PC-3 (cell line): ENCODE results near the gene CRELD1. TPM values are rescaled to one million over a fixed set of nuclear protein-coding genes. Genes with fewer than 3 reads are reported as not detected.

Experiments
- ATAC-seq: fragments of 200-7000 bp; cut with Tn5 transposase; 2 replicates; pipeline ENCODE4 v1.9.1; 2020; ENCODE audit warnings: mild to moderate bottlenecking, moderate library complexity
- BruUV-seq: library from RNA; stranded (reverse); fragments of 400-500 nt; replicated peaks from 2 replicates; lab custom pipeline; 2021; lab: Mats Ljungman, UMichigan
- CTCF ChIA-PET: fragments of 300-600 bp; sonication (Branson Sonifier 250); formaldehyde crosslinking; loops from one replicate; lab custom pipeline; 2022; ENCODE audit warnings: antibody characterized with exemption; lab: Charles Lee
- POLR2A ChIA-PET: fragments of 300-600 bp; sonication (Branson Sonifier 250); formaldehyde crosslinking; loops from one replicate; lab custom pipeline; 2022; ENCODE audit warnings: antibody characterized with exemption; ENCODE audit not compliant: unreplicated experiment; lab: Charles Lee
- DNase-seq: peaks from one replicate; pipeline ENCODE4 v3.0.0-alpha.2; 2015
- H2AFZ ChIP-seq: fragments of 300-600 bp; sonication (generic); 2 replicates; pipeline ENCODE4 v1.6.0; 2016; ENCODE audit warnings: antibody characterized with exemption, low read length
- H3F3A ChIP-seq: fragments of 300-600 bp; sonication (generic); one replicate; pipeline ENCODE4 v1.6.0; 2017; ENCODE audit warnings: antibody characterized with exemption, low read length, control low read depth, mild to moderate bottlenecking; ENCODE audit not compliant: unreplicated experiment
- H3K27ac ChIP-seq: fragments of 300-600 bp; sonication (generic); 2 replicates; pipeline ENCODE4 v1.5.1; 2016; ENCODE audit warnings: mild to moderate bottlenecking, low read length
- H3K27me3 ChIP-seq: fragments of 300-600 bp; sonication (generic); 2 replicates; pipeline ENCODE4 v1.6.1; 2016; ENCODE audit warnings: low read length, mixed read lengths
- H3K36me3 ChIP-seq: fragments of 300-600 bp; sonication (generic); 2 replicates; pipeline ENCODE4 v1.6.1; 2016; ENCODE audit warnings: low read depth, mixed run types, low read length, mixed read lengths
- H3K4me1 ChIP-seq: fragments of 300-600 bp; sonication (generic); 2 replicates; pipeline ENCODE4 v1.5.1; 2016; ENCODE audit warnings: low read length; ENCODE audit not compliant: insufficient read depth
- H3K4me2 ChIP-seq: fragments of 300-600 bp; sonication (generic); 2 replicates; pipeline ENCODE4 v1.6.0; 2016; ENCODE audit warnings: low read length
- H3K4me3 ChIP-seq: fragments of 300-600 bp; sonication (generic); 2 replicates; pipeline ENCODE4 v1.5.1; 2016; ENCODE audit warnings: mild to moderate bottlenecking, low read length, mixed read lengths
- H3K79me2 ChIP-seq: fragments of 300-600 bp; sonication (generic); 2 replicates; pipeline ENCODE4 v1.6.1; 2017; ENCODE audit warnings: low read length, mixed read lengths
- H3K9ac ChIP-seq: fragments of 300-600 bp; sonication (generic); 2 replicates; pipeline ENCODE4 v1.6.0; 2016; ENCODE audit warnings: mild to moderate bottlenecking, low read length
- H3K9me2 ChIP-seq: fragments of 300-600 bp; sonication (generic); replicated peaks from 2 replicates; pipeline ENCODE4 v1.6.1; 2016; ENCODE audit warnings: mixed run types, low read length, mixed read lengths
- H3K9me3 ChIP-seq: fragments of 300-600 bp; sonication (generic); 2 replicates; pipeline ENCODE4 v1.6.1; 2016; ENCODE audit warnings: low read length, mixed read lengths
- H4K20me1 ChIP-seq: fragments of 300-600 bp; sonication (generic); 2 replicates; pipeline ENCODE4 v1.6.1; 2016; ENCODE audit warnings: low read length, mixed read lengths
- EZH2 ChIP-seq: fragments of 300-600 bp; sonication (generic); IDR thresholded peaks from one replicate; pipeline ENCODE4 v1.6.1; 2017; ENCODE audit warnings: antibody characterized with exemption, mild to moderate bottlenecking, low read length; ENCODE audit not compliant: unreplicated experiment
- EZH2phosphoT487 ChIP-seq: fragments of 300-600 bp; sonication (generic); IDR thresholded peaks from 2 replicates; pipeline ENCODE4 v1.6.1; 2018; ENCODE audit warnings: mild to moderate bottlenecking, antibody characterized with exemption, low read length, borderline replicate concordance
- intact Hi-C: fragments of 100-400 bp; cut with micrococcal nuclease; formaldehyde crosslinking; loops from 2 replicates; pipeline ENCODE4 v1.9.0; 2023
- total RNA-seq: library from RNA; depleted of rRNA; stranded (reverse); fragments of >200 nt; gene quantifications from 2 replicates; pipeline ENCODE4 v1.2.3, GENCODE V29; 2014
- TF ChIP-seq, protein P1 (sequence below): fragments of 300-600 bp; sonication (generic); conservative IDR thresholded peaks from 2 replicates; pipeline ENCODE4 v1.5.1; 2017; ENCODE audit warnings: antibody characterized with exemption, low read depth, mild to moderate bottlenecking, low read length

The CRELD1 gene
- total RNA-seq, 1 experiment from 2014 or later = 22.0 TPM

DNA sequence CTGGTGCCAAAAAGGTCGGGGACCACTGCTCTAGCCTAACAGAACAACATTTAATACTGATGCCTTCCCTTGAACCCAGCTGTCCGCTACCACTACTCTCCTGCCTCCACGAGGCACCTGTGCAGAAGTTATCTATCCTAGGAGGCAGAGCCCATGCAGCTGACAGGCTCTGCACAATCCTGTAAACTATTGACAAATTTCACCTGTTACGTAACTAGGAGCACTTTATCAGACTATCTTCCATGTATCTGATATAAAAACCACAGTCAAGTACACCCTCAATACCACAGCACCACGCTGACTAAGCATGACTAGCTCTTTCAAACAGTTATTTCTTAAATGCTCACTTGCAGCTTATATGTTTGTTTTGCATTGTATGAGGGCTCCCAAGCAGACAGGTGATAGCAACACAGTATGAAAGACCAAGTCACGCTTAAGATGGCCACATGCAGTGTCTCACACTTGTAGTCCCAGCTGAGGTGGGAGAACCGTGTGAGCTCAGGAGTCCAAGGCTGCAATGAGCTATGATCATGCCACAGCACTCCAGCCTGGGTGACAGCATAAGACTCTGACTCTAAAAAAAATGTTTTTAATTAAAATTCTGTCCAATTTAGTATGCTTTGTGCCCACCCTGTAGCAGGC, 21.2 kb upstream of the CRELD1 start:
- intact Hi-C loops = loop anchor here (1.0 kb wide), 1 partner anchor 14 kb away; no protein-coding TSS in a partner anchor

DNA sequence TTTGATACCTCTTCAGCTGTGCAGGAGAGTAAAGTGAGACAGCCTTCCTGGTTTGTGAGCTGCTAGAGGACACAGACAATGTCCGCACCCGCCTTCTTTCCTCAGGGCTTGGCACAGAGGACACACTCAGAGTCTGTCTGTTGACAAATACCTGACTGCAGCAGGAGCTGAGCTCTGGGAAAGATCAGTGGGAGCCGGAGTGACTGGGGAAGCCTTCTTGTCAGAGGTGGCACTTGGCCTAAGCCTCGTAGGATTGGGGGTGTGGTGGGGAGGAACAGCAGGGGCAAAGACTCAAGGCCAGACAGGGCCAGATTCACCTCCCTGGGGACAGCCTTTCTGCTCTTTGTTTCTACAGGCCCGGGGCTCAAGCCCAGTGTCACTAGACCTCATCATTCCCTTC, 20.0 kb upstream of the CRELD1 start:
- intact Hi-C loops = no loop called here
- Histone ChIP-seq H3K9me2 (no peaks in the 10 kb centered on the region), H3K79me2 (peaks cover 25% of the 10 kb centered on the region), H3K9me3 (no peaks in the 10 kb centered on the region), H4K20me1 (no peaks in the 10 kb centered on the region), H3F3A (no peaks in the 10 kb centered on the region), H3K27ac (peak overlapping the region; percentile 99), H3K4me3 (no peak overlapping the region), H3K9ac (no peak overlapping the region), H3K27me3 (no peaks in the 10 kb centered on the region), H3K4me2 (peak overlapping the region; percentile 90), H3K4me1 (peaks cover 65% of the 10 kb centered on the region), H2AFZ (no peak overlapping the region), H3K36me3 (no peaks in the 10 kb centered on the region)
- POLR2A ChIA-PET = interaction anchor here (0.6 to 1.0 kb wide), 2 partner anchors 20 to 29 kb away, joined by 3 to 28 read pairs; no protein-coding TSS in a partner anchor
- CTCF ChIA-PET = interaction anchor here (0.6 kb wide), 1 partner anchor 131 kb away, joined by 5 read pairs; no protein-coding TSS in a partner anchor
- BruUV-seq = no TSS peak
- TF ChIP-seq EZH2 = no peak
- TF ChIP-seq, protein P1, sequence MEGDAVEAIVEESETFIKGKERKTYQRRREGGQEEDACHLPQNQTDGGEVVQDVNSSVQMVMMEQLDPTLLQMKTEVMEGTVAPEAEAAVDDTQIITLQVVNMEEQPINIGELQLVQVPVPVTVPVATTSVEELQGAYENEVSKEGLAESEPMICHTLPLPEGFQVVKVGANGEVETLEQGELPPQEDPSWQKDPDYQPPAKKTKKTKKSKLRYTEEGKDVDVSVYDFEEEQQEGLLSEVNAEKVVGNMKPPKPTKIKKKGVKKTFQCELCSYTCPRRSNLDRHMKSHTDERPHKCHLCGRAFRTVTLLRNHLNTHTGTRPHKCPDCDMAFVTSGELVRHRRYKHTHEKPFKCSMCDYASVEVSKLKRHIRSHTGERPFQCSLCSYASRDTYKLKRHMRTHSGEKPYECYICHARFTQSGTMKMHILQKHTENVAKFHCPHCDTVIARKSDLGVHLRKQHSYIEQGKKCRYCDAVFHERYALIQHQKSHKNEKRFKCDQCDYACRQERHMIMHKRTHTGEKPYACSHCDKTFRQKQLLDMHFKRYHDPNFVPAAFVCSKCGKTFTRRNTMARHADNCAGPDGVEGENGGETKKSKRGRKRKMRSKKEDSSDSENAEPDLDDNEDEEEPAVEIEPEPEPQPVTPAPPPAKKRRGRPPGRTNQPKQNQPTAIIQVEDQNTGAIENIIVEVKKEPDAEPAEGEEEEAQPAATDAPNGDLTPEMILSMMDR = no peak
- no peak for TF ChIP-seq EZH2phosphoT487
- ATAC-seq = no peak
- DNase-seq = peak; percentile 35

More for the DNA sequence above, 21.2 kb upstream of the CRELD1 start:
- no peaks in the 10 kb centered on the region for H3K27me3 ChIP-seq
- peaks cover 13% of the 10 kb centered on the region for H3K79me2 ChIP-seq
- peaks cover 53% of the 10 kb centered on the region for H3K4me1 ChIP-seq
- H3K9me2 ChIP-seq = no peaks in the 10 kb centered on the region
- H3K4me2 ChIP-seq = peak overlapping the region; percentile 33
- BruUV-seq = no TSS peak
- no peak overlapping the region for H2AFZ ChIP-seq
- H3F3A ChIP-seq = no peaks in the 10 kb centered on the region
- CTCF ChIA-PET = interaction anchor here (0.6 to 1.2 kb wide), 4 partner anchors 9 to 412 kb away, joined by 3 to 9 read pairs (median 4); no protein-coding TSS in a partner anchor
- ATAC-seq (peak; percentile 10), DNase-seq (peak; percentile 94)
- H3K9ac ChIP-seq = no peak overlapping the region
- H3K36me3 ChIP-seq = no peaks in the 10 kb centered on the region
- POLR2A ChIA-PET = interaction anchor here (0.5 to 0.8 kb wide), 2 partner anchors 15 to 94 kb away, joined by 3 to 5 read pairs; no protein-coding TSS in a partner anchor
- TF ChIP-seq EZH2phosphoT487 (no peak), EZH2 (no peak)
- TF ChIP-seq, protein P1 = no peak
- H4K20me1 ChIP-seq = no peaks in the 10 kb centered on the region
- peak overlapping the region; percentile 53 for H3K27ac ChIP-seq
- no peak overlapping the region for H3K4me3 ChIP-seq
- no peaks in the 10 kb centered on the region for H3K9me3 ChIP-seq

DNA sequence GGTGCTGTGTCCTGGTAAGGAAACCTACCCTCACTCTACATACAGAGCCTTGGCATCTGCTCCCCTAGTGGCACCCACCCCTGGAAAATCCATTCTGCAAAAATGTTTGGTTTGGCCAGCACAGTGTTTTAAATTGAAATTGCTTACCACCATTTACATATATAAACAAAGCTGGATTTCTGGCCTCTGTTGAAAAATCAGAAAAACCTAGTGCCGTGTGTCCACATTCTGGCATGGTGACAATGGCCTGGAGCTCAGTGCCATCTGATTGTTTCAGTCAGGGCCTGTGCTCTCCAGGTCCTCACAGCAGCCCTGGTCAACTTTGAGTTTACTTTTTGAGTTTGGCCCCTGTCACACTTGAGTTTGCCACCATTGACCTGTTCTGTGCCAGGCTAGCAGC, 19.6 kb upstream of the CRELD1 start:
- Histone ChIP-seq H3F3A (no peaks in the 10 kb centered on the region), H4K20me1 (no peaks in the 10 kb centered on the region), H2AFZ (no peak overlapping the region), H3K27ac (peak overlapping the region; percentile 99), H3K9me3 (no peaks in the 10 kb centered on the region), H3K36me3 (no peaks in the 10 kb centered on the region), H3K4me1 (peaks cover 67% of the 10 kb centered on the region), H3K4me2 (peak overlapping the region; percentile 90), H3K9ac (no peak overlapping the region), H3K9me2 (no peaks in the 10 kb centered on the region), H3K27me3 (no peaks in the 10 kb centered on the region), H3K4me3 (no peak overlapping the region), H3K79me2 (peaks cover 26% of the 10 kb centered on the region)
- BruUV-seq = no TSS peak
- TF ChIP-seq, protein P1 = no peak
- no peak for TF ChIP-seq EZH2
- no peak for TF ChIP-seq EZH2phosphoT487
- ChIA-PET CTCF (interaction anchor here (0.6 to 0.9 kb wide), 2 partner anchors 70 to 131 kb away, joined by 3 to 5 read pairs; no protein-coding TSS in a partner anchor), POLR2A (interaction anchor here (0.6 to 1.0 kb wide), 2 partner anchors 20 to 29 kb away, joined by 3 to 28 read pairs; no protein-coding TSS in a partner anchor)
- DNase-seq (peak; percentile 43), ATAC-seq (no peak)
- intact Hi-C loops = no loop called here
